Lower leg skin (tissue), 3 donors: ENCODE measurements around the gene POLDIP3.

Source experiments
- POLR2A ChIP-seq, 2 donors: fragments of 450-650 bp; IDR thresholded peaks; one replicate each; pipeline ENCODE4 v1.6.1; 2016 to 2017; ENCODE audit warnings: antibody characterized with exemption in 2 of 2, mild to moderate bottlenecking in 1 of 2, moderate library complexity in 1 of 2
- TF ChIP-seq, protein P1 (sequence below), 3 donors: fragments of 450-650 bp; IDR thresholded peaks; one replicate each; pipeline ENCODE4 v1.5.1; 2016; ENCODE audit warnings: antibody characterized with exemption in 3 of 3, mild to moderate bottlenecking in 3 of 3, moderate library complexity in 2 of 3

DNA sequence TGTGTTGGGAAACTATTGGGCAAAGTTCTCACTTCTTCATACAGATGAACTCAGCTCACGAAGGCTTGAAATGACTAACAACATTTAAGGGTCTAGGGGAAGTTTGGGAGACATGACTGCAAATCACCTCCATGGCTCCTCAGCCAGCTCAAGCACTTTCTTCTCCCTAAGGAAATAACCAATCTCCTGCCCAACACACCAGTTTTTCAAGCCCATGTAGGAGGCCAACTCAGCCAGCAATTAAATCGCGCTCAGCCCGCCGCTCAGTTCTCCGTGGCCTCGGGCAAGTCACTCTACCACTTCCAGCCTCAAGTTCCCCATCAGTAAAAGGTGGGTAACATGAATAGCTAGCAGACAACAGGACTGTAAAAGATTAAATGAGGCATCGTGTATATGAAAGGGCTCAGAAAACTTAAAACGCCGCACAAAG is 796 bp downstream of the POLDIP3 start:
- TF ChIP-seq POLR2A (IDR thresholded peaks at IDR 0.05) = no peak
- TF ChIP-seq, protein P1, sequence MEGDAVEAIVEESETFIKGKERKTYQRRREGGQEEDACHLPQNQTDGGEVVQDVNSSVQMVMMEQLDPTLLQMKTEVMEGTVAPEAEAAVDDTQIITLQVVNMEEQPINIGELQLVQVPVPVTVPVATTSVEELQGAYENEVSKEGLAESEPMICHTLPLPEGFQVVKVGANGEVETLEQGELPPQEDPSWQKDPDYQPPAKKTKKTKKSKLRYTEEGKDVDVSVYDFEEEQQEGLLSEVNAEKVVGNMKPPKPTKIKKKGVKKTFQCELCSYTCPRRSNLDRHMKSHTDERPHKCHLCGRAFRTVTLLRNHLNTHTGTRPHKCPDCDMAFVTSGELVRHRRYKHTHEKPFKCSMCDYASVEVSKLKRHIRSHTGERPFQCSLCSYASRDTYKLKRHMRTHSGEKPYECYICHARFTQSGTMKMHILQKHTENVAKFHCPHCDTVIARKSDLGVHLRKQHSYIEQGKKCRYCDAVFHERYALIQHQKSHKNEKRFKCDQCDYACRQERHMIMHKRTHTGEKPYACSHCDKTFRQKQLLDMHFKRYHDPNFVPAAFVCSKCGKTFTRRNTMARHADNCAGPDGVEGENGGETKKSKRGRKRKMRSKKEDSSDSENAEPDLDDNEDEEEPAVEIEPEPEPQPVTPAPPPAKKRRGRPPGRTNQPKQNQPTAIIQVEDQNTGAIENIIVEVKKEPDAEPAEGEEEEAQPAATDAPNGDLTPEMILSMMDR (IDR thresholded peaks at IDR 0.05) = no peak
